Cardiac muscle cell (in vitro differentiated cells and primary cell): ENCODE data around the gene EXOC6B. TPM values are rescaled to one million over a fixed set of nuclear protein-coding genes. Genes with fewer than 3 reads are reported as not detected.

Experiments used
- DNase-seq, 2 donors: peaks; one replicate each; pipeline versions ENCODE4 v3.0.0 to v3.0.0-alpha.2; 2010 to 2017; ENCODE audit warnings: low read depth in 1 of 2, low spot score in 1 of 2
- H3K27ac ChIP-seq: fragments of 200-600 bp; sonication (generic); 2 replicates; pipeline ENCODE4 v1.5.1; 2016
- H3K27me3 ChIP-seq: fragments of 200-600 bp; sonication (generic); 2 replicates; pipeline ENCODE4 v1.6.0; 2016; ENCODE audit warnings: control low read depth
- H3K36me3 ChIP-seq: fragments of 200-600 bp; sonication (generic); 2 replicates; pipeline ENCODE4 v1.5.1; 2016; ENCODE audit warnings: control low read depth
- H3K4me1 ChIP-seq: fragments of 200-600 bp; sonication (generic); 2 replicates; pipeline ENCODE4 v1.8.1; 2017; ENCODE audit warnings: low read depth, mild to moderate bottlenecking, mixed run types
- H3K4me3 ChIP-seq: fragments of 200-600 bp; sonication (generic); 2 replicates; pipeline ENCODE4 v1.5.1; 2016; ENCODE audit warnings: mild to moderate bottlenecking
- H3K9me3 ChIP-seq: fragments of 200-600 bp; sonication (generic); 2 replicates; pipeline ENCODE4 v1.5.1; 2017; ENCODE audit warnings: low read depth, mild to moderate bottlenecking, control low read depth
- CTCF ChIP-seq: IDR thresholded peaks from 2 replicates; pipeline ENCODE4 v1.5.1; 2012; ENCODE audit warnings: low read depth, mild to moderate bottlenecking, low read length
- polyA plus RNA-seq: library from polyadenylated mRNA; unstranded; fragments of >200 nt; fragmentation: Nextera tagmentation; extraction: Ambion mirVana; gene quantifications from 2 replicates; pipeline ENCODE4 v1.2.1, GENCODE V29; 2016
- total RNA-seq: library from RNA; depleted of rRNA; stranded (reverse); fragments of >200 nt; gene quantifications from 2 replicates; pipeline ENCODE4 v1.2.3, GENCODE V29; 2016

The EXOC6B gene
- total and polyA plus RNA-seq, 2 experiments from 2014 or later = 21.7 to 23.9 TPM

DNA sequence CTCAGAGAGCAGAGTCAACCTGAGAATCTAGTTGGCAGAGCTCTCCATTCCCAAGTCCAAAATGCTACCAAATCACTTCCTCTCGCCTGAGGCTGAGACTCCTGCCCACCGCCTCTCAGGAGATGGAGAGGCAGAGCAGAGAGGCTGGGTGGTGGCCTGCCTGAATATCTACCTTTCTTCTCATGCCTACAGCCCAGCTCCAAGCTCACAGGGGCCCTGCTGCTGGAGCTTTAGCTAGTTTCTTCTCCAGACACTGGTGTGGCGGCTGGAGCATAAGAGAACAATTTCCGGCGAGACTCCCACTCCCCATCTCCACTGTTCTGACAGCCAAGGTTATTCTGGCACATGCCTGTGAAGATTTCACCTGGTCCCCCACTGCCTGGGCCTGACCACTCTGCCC is 670.1 kb downstream of the EXOC6B start:
- Histone ChIP-seq H3K4me3 (no peak overlapping the region), H3K27me3 (peaks cover 17% of the 10 kb centered on the region), H3K36me3 (no peaks in the 10 kb centered on the region), H3K4me1 (peaks cover 4% of the 10 kb centered on the region), H3K27ac (no peak overlapping the region), H3K9me3 (no peaks in the 10 kb centered on the region)
- no peak for DNase-seq
- TF ChIP-seq CTCF = no peak

GRCh38 chr2:72155151-72155550 is 670.7 kb downstream of the EXOC6B start:
- TF ChIP-seq CTCF = no peak
- no peak for DNase-seq
- Histone ChIP-seq H3K9me3 (no peaks in the 10 kb centered on the region), H3K36me3 (no peaks in the 10 kb centered on the region), H3K27ac (no peak overlapping the region), H3K4me1 (peaks cover 4% of the 10 kb centered on the region), H3K4me3 (no peak overlapping the region), H3K27me3 (peaks cover 22% of the 10 kb centered on the region)

DNA sequence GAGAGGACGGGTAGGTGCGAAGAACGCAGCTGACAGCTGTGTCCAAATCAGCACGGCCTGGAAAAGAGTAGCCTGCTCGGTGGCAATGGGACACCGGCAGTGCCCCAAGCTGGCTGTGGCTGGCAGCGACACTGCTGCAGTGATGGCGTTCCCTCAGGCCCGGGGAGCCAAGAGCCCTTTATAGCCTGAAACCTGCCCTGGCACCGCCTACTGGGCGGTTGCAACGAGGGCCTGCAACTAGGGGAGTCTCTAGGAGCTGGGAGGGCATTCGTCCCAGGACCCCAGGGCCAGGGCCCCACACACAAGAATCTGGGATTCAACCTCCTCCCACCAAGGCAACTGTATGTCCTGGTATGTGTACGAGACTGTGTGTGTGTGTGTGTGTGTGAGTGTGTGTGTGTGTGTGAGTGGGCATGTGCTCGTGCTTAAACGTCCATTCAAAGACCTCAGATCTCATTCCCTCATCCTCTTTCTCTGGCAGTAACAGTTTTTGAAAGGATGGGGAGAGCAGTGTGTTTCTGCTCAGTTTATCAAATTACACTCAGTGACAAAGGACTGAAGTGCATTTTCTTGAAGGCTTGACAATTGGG is 671.4 kb downstream of the EXOC6B start:
- Histone ChIP-seq H3K27ac (no peak overlapping the region), H3K4me1 (peaks cover 4% of the 10 kb centered on the region), H3K36me3 (no peaks in the 10 kb centered on the region), H3K4me3 (no peak overlapping the region), H3K9me3 (no peaks in the 10 kb centered on the region), H3K27me3 (peaks cover 28% of the 10 kb centered on the region)
- DNase-seq = no peak
- no peak for TF ChIP-seq CTCF

- DNase-seq = no peak
- no peak overlapping the region for H3K4me3 ChIP-seq
- no peaks in the 10 kb centered on the region for H3K36me3 ChIP-seq
- peaks cover 4% of the 10 kb centered on the region for H3K4me1 ChIP-seq
- TF ChIP-seq CTCF = no peak
- H3K27me3 ChIP-seq = peaks cover 34% of the 10 kb centered on the region
- H3K27ac ChIP-seq = no peak overlapping the region
- no peaks in the 10 kb centered on the region for H3K9me3 ChIP-seq
These were observed 671.9 kb downstream of the EXOC6B start for GRCh38 chr2:72153924-72154323.

GRCh38 chr2:72153026-72153791 is 672.6 kb downstream of the EXOC6B start:
- TF ChIP-seq CTCF = no peak
- no peak for DNase-seq

More at GRCh38 chr2:72153026-72153791, 672.6 kb downstream of the EXOC6B start:
- H3K4me1 ChIP-seq = peaks cover 4% of the 10 kb centered on the region
- no peak overlapping the region for H3K4me3 ChIP-seq
- no peaks in the 10 kb centered on the region for H3K9me3 ChIP-seq
- no peaks in the 10 kb centered on the region for H3K36me3 ChIP-seq
- H3K27ac ChIP-seq = no peak overlapping the region
- peaks cover 40% of the 10 kb centered on the region for H3K27me3 ChIP-seq
